HG03432 (cell line): ENCODE results near the gene HEATR5B.
"Not testable (repeated sequence)": the region's sequence is repeated elsewhere in the genome, so short reads cannot be mapped to it uniquely, and the experiment has no call there.

Experiments used
- ATAC-seq: cut with Tn5 transposase; IDR thresholded peaks from one replicate; pipeline ENCODE4 v1.9.1; 2021; ENCODE audit warnings: mild to moderate bottlenecking, moderate library complexity; ENCODE audit not compliant: unreplicated experiment

The HEATR5B gene

GRCh38 chr2:37068686-37069085 lies 15.5 kb downstream of the HEATR5B start:
- no peak for ATAC-seq

GRCh38 chr2:37061776-37062175 lies 22.4 kb downstream of the HEATR5B start:
- ATAC-seq: no peak

- no peak for ATAC-seq
Measured at GRCh38 chr2:37061013-37061711, 23.0 kb downstream of the HEATR5B start.

- no peak for ATAC-seq
Measured at GRCh38 chr2:37060446-37060845, 23.7 kb downstream of the HEATR5B start.

GRCh38 chr2:37059841-37060240 lies 24.3 kb downstream of the HEATR5B start:
- no peak for ATAC-seq

- ATAC-seq: no peak
Measured at GRCh38 chr2:37052600-37053332, 31.4 kb downstream of the HEATR5B start.

- ATAC-seq: no peak
Measured at GRCh38 chr2:37039580-37039979, 44.6 kb downstream of the HEATR5B start.

GRCh38 chr2:37037771-37038170 lies 46.4 kb downstream of the HEATR5B start:
- no peak for ATAC-seq

- ATAC-seq: no peak
Measured at GRCh38 chr2:37029758-37030157, 54.4 kb downstream of the HEATR5B start.

- ATAC-seq: no peak
Measured at GRCh38 chr2:37026050-37026449, 58.1 kb downstream of the HEATR5B start.

GRCh38 chr2:37020887-37021796 lies 63.0 kb downstream of the HEATR5B start:
- no peak for ATAC-seq

GRCh38 chr2:37020212-37020886 lies 63.8 kb downstream of the HEATR5B start:
- ATAC-seq: no peak

GRCh38 chr2:37013315-37013641 lies 70.9 kb downstream of the HEATR5B start:
- peak; percentile 20 for ATAC-seq

GRCh38 chr2:37011130-37011529 lies 73.0 kb downstream of the HEATR5B start:
- peak; percentile 36 for ATAC-seq

GRCh38 chr2:37005118-37005868 lies 78.9 kb downstream of the HEATR5B start:
- ATAC-seq: peak; percentile 100

- no peak for ATAC-seq
Measured at GRCh38 chr2:37000988-37001556, 83.1 kb downstream of the HEATR5B start.

- no peak for ATAC-seq
Measured at GRCh38 chr2:37000318-37000717, 83.9 kb downstream of the HEATR5B start.

GRCh38 chr2:36999416-36999815 lies 84.8 kb downstream of the HEATR5B start:
- ATAC-seq: not testable (repeated sequence)

GRCh38 chr2:36993841-36994620 lies 90.1 kb downstream of the HEATR5B start:
- ATAC-seq: no peak
